Measurements from ENCODE around the gene RPS6KL1. TPM values are rescaled to one million over a fixed set of nuclear protein-coding genes. Genes with fewer than 3 reads are reported as not detected.

RPS6KL1 gene
- total RNA-seq, 4 donors from 2014 or later = 4.2 to 12.7 (median 6.7) TPM

- no peaks in the 10 kb centered on the region for H3K9me3 ChIP-seq
- H3K27ac ChIP-seq = no peak overlapping the region
- no peaks in the 10 kb centered on the region for H3K27me3 ChIP-seq
- TF ChIP-seq POLR2A (IDR thresholded peaks at IDR 0.05) (no peak), CTCF (IDR thresholded peaks at IDR 0.05) (no peak)
- peaks cover 0 to 14% (median 0%) of the 10 kb centered on the region in 4 donors for H3K4me1 ChIP-seq
- no peak overlapping the region for H3K4me3 ChIP-seq
- H3K36me3 ChIP-seq = no peaks in the 10 kb centered on the region
- DNase-seq = no peak
Observed at GRCh38 chr14:74859757-74860552, 63.1 kb downstream of the RPS6KL1 start.

GRCh38 chr14:74858022-74858421 is 65.0 kb downstream of the RPS6KL1 start:
- Histone ChIP-seq H3K27ac (no peak overlapping the region), H3K4me3 (no peak overlapping the region), H3K4me1 (peaks cover 0 to 28% (median 0%) of the 10 kb centered on the region in 4 donors), H3K36me3 (no peaks in the 10 kb centered on the region), H3K9me3 (no peaks in the 10 kb centered on the region), H3K27me3 (no peaks in the 10 kb centered on the region)
- no peak for DNase-seq
- no peak for TF ChIP-seq CTCF (IDR thresholded peaks at IDR 0.05)
- TF ChIP-seq POLR2A (IDR thresholded peaks at IDR 0.05) = no peak

- H3K4me3 ChIP-seq = no peak overlapping the region
- no peak for DNase-seq
- no peak overlapping the region for H3K27ac ChIP-seq
- no peaks in the 10 kb centered on the region for H3K27me3 ChIP-seq
- no peaks in the 10 kb centered on the region for H3K9me3 ChIP-seq
- H3K36me3 ChIP-seq = no peaks in the 10 kb centered on the region
- TF ChIP-seq POLR2A (IDR thresholded peaks at IDR 0.05) = no peak
- no peak for TF ChIP-seq CTCF (IDR thresholded peaks at IDR 0.05)
- H3K4me1 ChIP-seq = peaks cover 0 to 29% (median 0%) of the 10 kb centered on the region in 4 donors
Observed at GRCh38 chr14:74856366-74856765, 66.7 kb downstream of the RPS6KL1 start.

GRCh38 chr14:74855945-74856344 is 67.1 kb downstream of the RPS6KL1 start:
- no peaks in the 10 kb centered on the region for H3K9me3 ChIP-seq
- TF ChIP-seq POLR2A (IDR thresholded peaks at IDR 0.05) = no peak
- TF ChIP-seq CTCF (IDR thresholded peaks at IDR 0.05) = no peak
- H3K4me3 ChIP-seq = no peak overlapping the region
- no peaks in the 10 kb centered on the region for H3K36me3 ChIP-seq
- peaks cover 0 to 29% (median 0%) of the 10 kb centered on the region in 4 donors for H3K4me1 ChIP-seq
- DNase-seq = peak in 1 of 3 donors; percentile 53
- no peaks in the 10 kb centered on the region for H3K27me3 ChIP-seq
- no peak overlapping the region for H3K27ac ChIP-seq

- Histone ChIP-seq H3K27ac (no peak overlapping the region), H3K9me3 (no peaks in the 10 kb centered on the region), H3K36me3 (no peaks in the 10 kb centered on the region), H3K4me3 (no peak overlapping the region), H3K27me3 (no peaks in the 10 kb centered on the region), H3K4me1 (peaks cover 0 to 24% (median 0%) of the 10 kb centered on the region in 4 donors)
- TF ChIP-seq CTCF (IDR thresholded peaks at IDR 0.05) = no peak
- no peak for TF ChIP-seq POLR2A (IDR thresholded peaks at IDR 0.05)
- no peak for DNase-seq
Observed at GRCh38 chr14:74855021-74855420, 68.0 kb downstream of the RPS6KL1 start.

Other genes starting within 250 kb of the RPS6KL1 start
- 10 to 100 TPM; 33.8 to 95.6 (median 65.1) TPM for gene AREL1, start 210.2 kb downstream of the RPS6KL1 start, total RNA-seq
- 10 to 100 TPM in 3 of 4 donors, 1 to 10 TPM in 1; 7.5 to 31.4 (median 13.3) TPM for gene FCF1, start 210.1 kb downstream of the RPS6KL1 start, total RNA-seq
- 10 to 100 TPM; 44.0 to 95.7 (median 62.9) TPM for gene YLPM1, start 159.9 kb downstream of the RPS6KL1 start, total RNA-seq
- gene PROX2, start 47.1 kb downstream of the RPS6KL1 start, total RNA-seq = not detected
- 100 to 1,000 TPM; 128 to 163 (median 154) TPM for gene DLST, start 41.3 kb downstream of the RPS6KL1 start, total RNA-seq
- 10 to 100 TPM in 2 of 4 donors, 1 to 10 TPM in 2; 7.3 to 28.1 (median 10.8) TPM for gene PGF, start 32.3 kb upstream of the RPS6KL1 start, total RNA-seq
- gene EIF2B2, start 79.7 kb upstream of the RPS6KL1 start, total RNA-seq = 10 to 100 TPM; 32.3 to 38.6 (median 34.7) TPM
- gene MLH3, start 128.2 kb upstream of the RPS6KL1 start, total RNA-seq = 10 to 100 TPM; 40.6 to 57.0 (median 48.5) TPM
- gene ACYP1, start 140.8 kb upstream of the RPS6KL1 start, total RNA-seq = 10 to 100 TPM; 15.7 to 36.4 (median 25.0) TPM
- gene ZC2HC1C, start 146.4 kb upstream of the RPS6KL1 start, total RNA-seq = 10 to 100 TPM in 3 of 4 donors, 1 to 10 TPM in 1; 9.2 to 18.3 (median 14.9) TPM
- gene NEK9, start 203.8 kb upstream of the RPS6KL1 start, total RNA-seq = 10 to 100 TPM; 32.4 to 53.6 (median 42.0) TPM

All from Peyer's patch (tissue), 4 donors.